Type B pancreatic cell (in vitro differentiated cells): ENCODE measurements around the gene EBLN2. TPM values are rescaled to one million over a fixed set of nuclear protein-coding genes. Genes with fewer than 3 reads are reported as not detected.

ENCODE experiments used
- DNase-seq: peaks from one replicate; pipeline ENCODE4 v3.0.0; 2021; ENCODE audit warnings: mixed read lengths; ENCODE audit not compliant: unreplicated experiment; ENCODE audit errors: extremely low spot score
- H3K27ac Mint-ChIP-seq: 2 replicates; pipeline ENCODE4 v1.8.0; 2021; ENCODE audit warnings: mild to moderate bottlenecking, mixed read lengths
- H3K27me3 Mint-ChIP-seq: 2 replicates; pipeline ENCODE4 v1.8.0; 2021; ENCODE audit warnings: mixed read lengths
- H3K36me3 Mint-ChIP-seq: 2 replicates; pipeline ENCODE4 v1.8.0; 2021; ENCODE audit warnings: mixed read lengths
- H3K4me1 Mint-ChIP-seq: one replicate; pipeline ENCODE4 v1.8.0; 2021; ENCODE audit warnings: mixed read lengths; ENCODE audit not compliant: unreplicated experiment
- H3K4me3 Mint-ChIP-seq: 2 replicates; pipeline ENCODE4 v1.8.0; 2021; ENCODE audit warnings: mild to moderate bottlenecking, mixed read lengths
- H3K9me3 Mint-ChIP-seq: 2 replicates; pipeline ENCODE4 v1.8.0; 2021; ENCODE audit warnings: mixed read lengths
- total RNA-seq: library from RNA; stranded (reverse); gene quantifications from 2 replicates; pipeline ENCODE4 v1.2.1, GENCODE V29; 2021; ENCODE audit warnings: low replicate concordance
- TF ChIP-seq, protein P1 (sequence below): fragments of 200-600 bp; sonication (generic); conservative IDR thresholded peaks from 2 replicates; pipeline ENCODE4 v1.5.0; 2021; ENCODE audit warnings: antibody characterized with exemption, mild to moderate bottlenecking

The EBLN2 gene
- total RNA-seq, 1 donor from 2014 or later, result 6.4 TPM

DNA sequence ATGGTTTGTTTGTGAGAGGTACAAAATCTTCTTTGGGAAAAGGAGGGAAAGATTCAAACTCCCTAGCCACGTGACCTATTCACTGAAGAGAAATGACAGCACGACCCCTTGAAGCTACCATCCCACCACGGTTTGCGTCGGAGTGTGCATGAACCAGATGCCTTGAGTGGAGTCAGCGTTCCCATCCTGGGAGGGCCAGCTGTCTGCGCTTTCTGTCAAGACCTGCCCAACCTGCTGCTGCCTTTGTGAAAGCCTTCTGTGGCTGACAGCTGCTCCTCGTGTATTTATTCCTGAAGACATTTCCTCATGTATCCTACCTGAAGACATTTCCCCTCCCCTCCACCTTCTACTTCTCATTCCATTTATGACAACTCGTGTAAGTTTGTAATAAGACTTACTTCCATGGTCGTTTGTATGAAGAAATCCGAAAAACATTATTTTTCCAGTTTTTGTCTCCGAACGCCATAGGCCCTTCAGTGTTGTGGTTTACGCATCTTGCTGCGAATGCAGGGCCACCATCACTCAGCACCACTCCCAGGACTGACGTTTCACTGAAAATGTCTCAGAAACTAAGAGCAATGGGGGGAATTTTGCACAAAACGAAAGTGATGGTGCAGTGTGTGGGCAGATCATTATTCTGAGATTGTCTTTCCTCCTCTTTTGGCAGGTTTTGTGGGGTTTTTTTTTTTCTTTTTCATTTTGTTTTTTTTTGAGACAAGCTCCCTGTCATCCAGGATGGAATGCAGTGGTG is 18.9 kb downstream of the EBLN2 start:
- Mint-ChIP-seq H3K36me3 (no peaks in the 10 kb centered on the region), H3K27ac (peak overlapping the region; percentile 77), H3K27me3 (no peaks in the 10 kb centered on the region), H3K4me3 (peak overlapping the region; percentile 30), H3K4me1 (peaks cover 9% of the 10 kb centered on the region), H3K9me3 (no peaks in the 10 kb centered on the region)
- no peak for DNase-seq
- TF ChIP-seq, protein P1, sequence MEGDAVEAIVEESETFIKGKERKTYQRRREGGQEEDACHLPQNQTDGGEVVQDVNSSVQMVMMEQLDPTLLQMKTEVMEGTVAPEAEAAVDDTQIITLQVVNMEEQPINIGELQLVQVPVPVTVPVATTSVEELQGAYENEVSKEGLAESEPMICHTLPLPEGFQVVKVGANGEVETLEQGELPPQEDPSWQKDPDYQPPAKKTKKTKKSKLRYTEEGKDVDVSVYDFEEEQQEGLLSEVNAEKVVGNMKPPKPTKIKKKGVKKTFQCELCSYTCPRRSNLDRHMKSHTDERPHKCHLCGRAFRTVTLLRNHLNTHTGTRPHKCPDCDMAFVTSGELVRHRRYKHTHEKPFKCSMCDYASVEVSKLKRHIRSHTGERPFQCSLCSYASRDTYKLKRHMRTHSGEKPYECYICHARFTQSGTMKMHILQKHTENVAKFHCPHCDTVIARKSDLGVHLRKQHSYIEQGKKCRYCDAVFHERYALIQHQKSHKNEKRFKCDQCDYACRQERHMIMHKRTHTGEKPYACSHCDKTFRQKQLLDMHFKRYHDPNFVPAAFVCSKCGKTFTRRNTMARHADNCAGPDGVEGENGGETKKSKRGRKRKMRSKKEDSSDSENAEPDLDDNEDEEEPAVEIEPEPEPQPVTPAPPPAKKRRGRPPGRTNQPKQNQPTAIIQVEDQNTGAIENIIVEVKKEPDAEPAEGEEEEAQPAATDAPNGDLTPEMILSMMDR, result no peak

DNA sequence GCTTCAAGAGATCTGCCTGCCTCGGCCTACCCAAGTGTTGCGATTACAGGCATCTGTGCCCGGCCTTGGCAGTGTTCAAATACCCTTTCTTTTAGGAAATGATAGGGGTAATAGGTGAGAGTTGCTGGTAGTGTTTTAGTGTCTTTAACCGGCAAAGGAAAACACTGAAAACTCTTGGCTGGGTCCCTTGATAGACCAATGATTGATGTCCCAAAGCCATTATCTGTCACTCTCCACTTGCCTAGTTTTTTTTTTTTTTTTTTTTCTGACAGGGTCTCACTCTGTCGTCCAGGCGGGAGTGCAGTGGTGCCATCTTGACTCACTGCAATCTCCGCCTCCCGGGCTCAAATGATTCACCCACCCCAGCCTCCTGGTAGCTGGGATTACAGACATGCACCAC is 19.7 kb downstream of the EBLN2 start:
- Mint-ChIP-seq H3K4me1 (peaks cover 12% of the 10 kb centered on the region), H3K27ac (no peak overlapping the region), H3K9me3 (no peaks in the 10 kb centered on the region), H3K27me3 (no peaks in the 10 kb centered on the region), H3K4me3 (no peak overlapping the region), H3K36me3 (no peaks in the 10 kb centered on the region)
- no peak for DNase-seq
- TF ChIP-seq, protein P1, result no peak

DNA sequence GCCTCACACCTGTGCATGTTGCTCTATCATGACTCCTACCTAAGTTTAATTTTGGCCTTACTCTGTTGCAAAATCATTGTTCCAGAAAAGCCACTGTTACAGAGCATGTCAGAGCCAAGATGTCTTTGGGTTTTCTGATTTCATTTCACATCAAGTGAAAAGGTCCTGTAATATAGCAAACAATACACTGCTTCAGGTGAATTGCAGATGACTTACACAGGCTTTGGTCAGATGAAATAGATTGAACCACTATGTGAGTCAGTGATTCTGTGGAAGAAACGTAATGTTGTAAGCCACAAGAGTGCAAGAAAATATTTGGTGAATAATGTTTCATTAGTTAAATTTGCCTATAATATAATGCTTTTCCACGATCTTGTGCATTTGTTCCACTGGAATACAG is 22.7 kb downstream of the EBLN2 start:
- Mint-ChIP-seq H3K4me1 (peaks cover 14% of the 10 kb centered on the region), H3K9me3 (no peaks in the 10 kb centered on the region), H3K4me3 (no peak overlapping the region), H3K27ac (no peak overlapping the region), H3K27me3 (no peaks in the 10 kb centered on the region), H3K36me3 (no peaks in the 10 kb centered on the region)
- TF ChIP-seq, protein P1, result no peak
- no peak for DNase-seq

DNA sequence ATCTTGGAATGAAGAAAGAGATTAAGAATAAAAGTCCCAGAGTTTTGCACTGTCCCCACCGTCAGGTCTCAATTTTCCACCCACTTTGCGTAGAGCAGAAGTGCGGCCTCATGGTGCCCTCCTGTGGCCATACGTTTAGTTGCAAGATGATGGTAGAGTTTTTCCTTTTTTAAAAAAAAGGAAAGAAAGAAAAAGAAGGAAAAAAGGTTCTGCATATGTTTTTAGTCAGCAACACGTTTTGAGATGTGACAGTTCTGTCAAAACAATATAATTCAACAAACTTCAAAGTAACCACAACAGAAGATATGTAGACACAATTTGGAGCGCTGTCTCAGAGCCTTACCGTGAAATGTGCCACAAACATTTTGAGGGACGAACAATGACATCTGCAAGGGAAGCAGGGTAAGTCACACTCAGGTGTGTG is 24.6 kb downstream of the EBLN2 start:
- Mint-ChIP-seq H3K4me1 (peaks cover 4% of the 10 kb centered on the region), H3K27me3 (no peaks in the 10 kb centered on the region), H3K9me3 (no peaks in the 10 kb centered on the region), H3K27ac (no peak overlapping the region), H3K36me3 (no peaks in the 10 kb centered on the region), H3K4me3 (no peak overlapping the region)
- DNase-seq, result no peak
- TF ChIP-seq, protein P1, result peak; percentile 92

DNA sequence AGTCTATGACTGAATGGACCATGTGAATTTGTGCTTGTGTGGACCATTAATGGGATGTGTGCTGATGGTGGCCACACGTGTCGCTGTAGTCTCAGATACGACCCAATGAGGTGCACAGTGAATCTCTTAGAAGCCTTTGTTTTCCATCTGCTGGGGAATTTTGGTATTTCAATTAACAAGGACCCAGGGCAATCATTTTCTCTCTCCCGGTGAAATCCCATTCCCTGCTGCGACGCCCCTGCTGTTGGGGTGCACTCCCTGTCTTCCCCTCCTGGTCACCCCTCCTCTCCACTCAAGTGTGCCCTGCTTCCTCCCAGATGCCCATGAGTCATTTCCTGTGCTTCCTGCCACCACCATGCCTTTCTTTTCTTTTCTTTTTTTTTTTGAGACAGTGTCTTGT is 32.7 kb downstream of the EBLN2 start:
- no peaks in the 10 kb centered on the region for H3K4me1 Mint-ChIP-seq
- TF ChIP-seq, protein P1, result peak; percentile 58
- no peak overlapping the region for H3K27ac Mint-ChIP-seq
- H3K9me3 Mint-ChIP-seq, result no peaks in the 10 kb centered on the region
- H3K4me3 Mint-ChIP-seq, result no peak overlapping the region
- H3K36me3 Mint-ChIP-seq, result no peaks in the 10 kb centered on the region
- no peak for DNase-seq
- no peaks in the 10 kb centered on the region for H3K27me3 Mint-ChIP-seq
